ENCODE results near the gene POLR1E. TPM values are rescaled to one million over a fixed set of nuclear protein-coding genes. Genes with fewer than 3 reads are reported as not detected.
A peak's percentile ranks its signal among the peaks of the same experiment; 100 is the strongest.
"Not testable (repeated sequence)": the region's sequence is repeated elsewhere in the genome, so short reads cannot be mapped to it uniquely, and the experiment has no call there.

Gene POLR1E
- total RNA-seq, 1 donor from 2014 or later, result 27.0 TPM

DNA sequence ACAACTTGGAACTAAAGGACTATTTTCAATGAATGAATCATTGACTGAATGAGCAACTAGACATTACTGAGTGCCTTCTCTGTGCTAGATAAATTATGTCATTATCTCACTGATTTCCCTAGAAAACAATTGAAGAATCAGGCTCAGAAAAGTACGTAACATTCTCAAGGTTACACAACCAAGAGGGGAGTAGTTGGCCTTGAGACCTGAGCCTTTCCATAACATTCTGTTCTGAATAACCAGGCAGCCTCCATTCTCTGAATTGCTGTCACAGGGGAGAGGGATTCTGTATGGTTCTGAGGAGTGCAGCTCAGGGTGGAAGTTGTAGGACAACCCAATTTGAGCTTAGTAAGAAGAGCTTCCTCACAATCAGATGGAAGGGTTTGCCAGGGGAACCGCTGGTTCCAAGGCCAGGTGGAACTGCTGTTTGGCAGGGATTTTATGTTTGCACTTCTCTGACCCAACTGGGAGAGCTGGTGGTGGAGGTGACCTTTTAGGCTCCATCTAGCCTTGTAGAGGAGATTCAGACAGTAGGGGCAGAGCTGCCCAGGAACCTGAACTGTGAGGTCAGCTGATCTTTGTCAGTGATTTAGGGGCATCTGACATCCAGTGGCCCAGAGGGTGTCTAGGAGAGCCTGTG lies 16.3 kb downstream of the POLR1E start:
- DNase-seq (ENCODE audit: low read depth), result no peak

DNA sequence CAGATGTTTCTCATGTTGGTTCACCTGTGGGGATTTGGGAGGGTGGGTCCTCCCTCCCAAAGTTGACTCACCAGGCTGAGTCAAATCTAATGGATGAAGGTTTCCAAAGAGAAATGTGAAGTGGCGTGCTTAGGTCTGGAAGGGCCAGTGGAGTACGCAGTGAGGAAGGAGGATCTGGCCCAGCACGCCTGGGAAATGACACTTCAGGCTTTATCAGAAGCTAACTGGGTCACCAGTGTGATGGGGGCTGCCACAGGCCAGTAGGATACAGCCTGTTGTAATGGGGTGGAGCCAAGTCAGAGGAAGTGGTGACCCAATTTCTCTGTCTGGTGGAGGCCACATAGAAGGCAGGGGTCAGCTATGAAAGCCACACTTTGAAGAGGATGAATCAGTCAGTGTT lies 18.0 kb downstream of the POLR1E start:
- DNase-seq (ENCODE audit: low read depth), result no peak

DNA sequence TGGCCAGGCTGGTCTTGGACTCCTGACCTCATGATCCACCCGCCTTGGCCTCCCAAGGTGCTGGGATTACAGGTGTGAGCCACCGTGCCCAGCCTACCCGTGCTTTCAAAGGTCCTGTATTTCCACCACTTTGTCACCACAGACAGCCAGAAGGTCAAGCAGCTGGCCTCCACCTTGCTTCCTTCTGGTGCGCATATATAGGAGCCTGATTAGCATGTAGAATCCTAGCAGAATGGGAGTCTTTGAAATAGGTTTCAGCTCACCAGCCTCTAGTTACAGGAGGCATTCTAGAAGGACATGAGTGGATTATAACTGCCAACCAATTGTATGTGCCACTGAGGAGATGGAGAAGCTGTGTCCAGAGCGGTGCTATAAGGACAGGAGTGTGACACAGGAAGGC lies 18.9 kb downstream of the POLR1E start:
- DNase-seq (ENCODE audit: low read depth), result no peak

DNA sequence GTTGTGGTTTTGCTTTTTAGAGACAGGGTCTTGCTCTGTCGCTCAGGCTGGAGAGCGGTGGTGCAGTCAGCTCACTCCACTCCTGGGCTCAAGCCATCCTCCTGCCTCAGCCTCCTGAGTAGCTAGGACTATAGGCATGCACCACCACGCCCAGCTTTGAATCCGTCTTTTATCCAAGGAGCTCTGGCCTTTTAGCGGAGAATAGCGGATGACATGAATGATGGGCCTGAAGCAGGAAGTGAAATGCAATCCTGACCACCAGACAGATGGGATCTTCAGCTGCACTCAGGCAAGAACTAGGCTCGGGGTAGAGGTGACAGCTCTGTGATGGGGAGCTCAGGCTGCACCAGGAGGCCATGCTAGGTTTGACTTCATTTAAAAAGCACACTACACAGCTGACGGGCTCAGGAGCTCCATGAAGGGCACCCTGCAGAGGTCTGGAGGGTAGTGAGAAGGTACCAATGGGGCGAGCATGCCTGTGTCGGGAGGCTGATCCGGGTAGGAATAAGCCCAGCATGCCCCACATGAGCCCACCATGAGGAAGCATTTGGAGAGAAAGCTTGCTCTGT lies 21.9 kb downstream of the POLR1E start:
- DNase-seq (ENCODE audit: low read depth), result no peak

DNA sequence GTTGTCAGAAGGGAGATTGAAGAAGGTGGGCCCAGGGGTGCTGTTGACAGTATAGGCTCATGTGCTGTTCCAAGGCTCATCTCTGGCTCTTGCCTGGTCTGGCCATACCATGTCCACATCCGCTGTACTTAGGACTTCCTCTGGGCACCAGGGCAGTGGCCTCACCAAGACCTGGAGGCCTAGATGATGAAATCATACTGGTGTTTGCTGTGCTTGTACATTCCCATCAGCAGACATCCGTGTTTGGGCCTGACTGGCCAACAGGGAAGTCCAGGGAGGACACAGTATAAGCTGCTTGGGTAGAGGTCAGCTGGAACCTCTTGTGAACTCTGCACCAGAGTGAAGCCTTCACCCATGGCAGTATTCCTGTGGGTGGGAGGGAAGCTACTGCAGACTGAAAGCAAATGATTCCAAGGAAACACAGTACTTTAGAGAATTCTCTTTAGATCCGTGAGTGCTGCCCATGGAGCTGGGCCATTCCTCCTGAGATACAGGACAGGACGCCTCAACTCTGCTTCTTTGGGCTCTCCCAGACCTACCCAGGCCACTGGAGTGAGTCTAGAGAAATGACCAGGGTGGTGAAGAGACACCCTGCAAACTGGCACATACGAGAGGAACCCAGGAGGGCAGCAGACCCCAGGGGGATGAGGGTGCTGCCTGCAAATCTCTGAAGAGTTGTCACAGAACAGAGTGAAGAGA lies 22.5 kb downstream of the POLR1E start:
- DNase-seq (ENCODE audit: low read depth), result peak; percentile 37

DNA sequence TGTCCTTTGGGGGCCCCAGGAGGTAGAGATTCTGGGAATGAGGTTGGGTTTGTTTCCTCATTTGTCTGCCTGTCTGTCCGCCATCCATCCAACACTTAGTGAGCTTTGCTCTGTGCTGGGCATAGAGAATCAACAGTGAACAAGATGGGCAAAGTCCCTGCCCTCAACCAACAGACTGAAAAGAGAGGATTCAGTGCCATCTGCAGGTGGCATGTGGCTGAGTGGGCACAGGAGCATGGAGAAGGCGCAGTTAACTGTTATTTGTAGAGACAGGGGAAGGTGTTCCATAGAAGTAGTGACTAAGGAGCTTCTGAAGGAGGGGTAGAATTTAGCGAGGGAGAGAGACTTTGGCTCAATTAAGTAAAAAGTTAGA lies 23.1 kb downstream of the POLR1E start:
- no peak for DNase-seq (ENCODE audit: low read depth)

DNA sequence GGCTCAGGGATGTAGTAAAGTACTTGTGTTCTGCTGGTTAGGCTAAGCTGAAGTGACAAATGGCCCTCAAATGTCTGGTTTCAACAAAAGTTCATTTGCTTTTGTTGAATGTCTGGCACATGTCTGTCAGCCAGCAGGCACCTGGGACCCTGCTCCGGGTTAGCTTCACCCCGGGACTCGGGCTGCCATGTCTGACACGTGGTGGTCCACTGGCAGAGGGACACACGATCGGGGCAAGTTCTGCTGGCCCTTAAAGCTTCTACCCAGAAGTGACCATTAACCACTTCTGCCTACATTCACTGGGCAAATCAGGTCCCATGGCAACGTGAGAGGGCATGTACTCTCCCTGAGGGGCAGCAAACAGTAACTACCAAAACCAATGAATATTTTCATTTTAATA lies 23.8 kb downstream of the POLR1E start:
- no peak for DNase-seq (ENCODE audit: low read depth)

DNA sequence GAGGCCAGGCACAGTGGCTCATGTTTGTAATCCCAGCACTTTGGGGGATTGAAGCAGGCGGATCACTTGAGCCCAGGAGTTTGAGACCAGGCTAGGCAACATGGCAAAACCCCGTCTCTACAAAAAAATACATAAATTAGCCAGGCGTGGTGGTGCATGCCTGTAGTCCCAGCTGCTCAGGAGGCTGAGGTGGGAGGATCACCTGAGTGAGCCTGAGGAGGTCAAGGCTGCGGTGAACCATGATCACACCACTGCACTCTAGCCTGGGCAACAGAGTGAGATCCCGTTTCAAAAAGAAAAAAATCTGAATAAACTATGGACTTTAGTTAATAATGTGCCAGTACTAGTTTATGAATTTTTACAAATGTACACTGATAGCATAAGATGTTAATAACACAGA lies 24.3 kb downstream of the POLR1E start:
- not testable (repeated sequence) for DNase-seq (ENCODE audit: low read depth)

DNA sequence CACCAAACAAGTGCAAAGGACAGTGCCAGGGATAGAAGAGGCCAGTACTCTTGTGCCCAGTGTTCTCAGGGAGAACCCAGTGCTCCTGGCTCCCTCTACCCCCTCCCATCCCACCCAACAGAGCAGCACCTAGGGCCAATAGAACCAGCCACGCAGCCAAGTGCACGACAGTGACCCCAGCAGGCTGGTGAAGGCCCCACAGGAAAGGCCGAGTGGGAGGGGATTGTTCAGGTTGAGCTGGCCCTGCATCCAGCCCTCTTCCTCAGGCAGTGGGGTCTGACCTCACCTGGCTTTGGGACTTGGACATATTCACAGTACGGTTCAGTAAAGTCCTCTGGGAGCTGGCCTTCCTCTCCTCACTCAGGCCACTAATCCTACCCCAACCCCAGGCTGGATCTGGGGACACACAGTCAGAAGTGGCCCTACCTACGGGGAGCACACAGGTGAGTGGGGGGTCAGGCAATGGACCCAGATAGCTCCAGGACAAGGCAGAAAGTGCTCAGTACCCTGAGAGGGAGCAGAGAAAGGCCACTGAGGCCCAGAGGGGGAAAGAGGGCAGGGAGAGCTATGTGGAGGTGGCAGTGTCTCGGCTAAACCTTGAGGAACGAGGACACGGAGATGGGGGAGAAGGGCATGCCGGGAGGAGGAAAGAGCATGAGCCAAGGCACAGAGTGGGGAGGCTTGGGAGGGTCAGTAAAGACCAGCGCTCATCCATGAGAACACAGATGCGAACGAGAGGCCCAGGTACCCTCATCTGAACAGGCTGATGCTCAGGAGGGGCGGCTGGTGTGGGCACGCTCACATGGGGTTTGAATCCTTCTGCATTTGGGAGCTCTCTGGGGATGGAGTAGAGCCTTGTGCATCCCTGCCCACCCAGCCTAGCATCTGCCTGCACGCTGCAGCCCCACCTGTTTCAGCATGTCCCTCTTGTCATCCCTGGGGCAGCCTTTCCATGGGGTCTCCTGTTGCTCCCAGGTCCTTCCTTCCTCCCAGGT lies 25.6 kb downstream of the POLR1E start:
- DNase-seq (ENCODE audit: low read depth), result no peak

DNA sequence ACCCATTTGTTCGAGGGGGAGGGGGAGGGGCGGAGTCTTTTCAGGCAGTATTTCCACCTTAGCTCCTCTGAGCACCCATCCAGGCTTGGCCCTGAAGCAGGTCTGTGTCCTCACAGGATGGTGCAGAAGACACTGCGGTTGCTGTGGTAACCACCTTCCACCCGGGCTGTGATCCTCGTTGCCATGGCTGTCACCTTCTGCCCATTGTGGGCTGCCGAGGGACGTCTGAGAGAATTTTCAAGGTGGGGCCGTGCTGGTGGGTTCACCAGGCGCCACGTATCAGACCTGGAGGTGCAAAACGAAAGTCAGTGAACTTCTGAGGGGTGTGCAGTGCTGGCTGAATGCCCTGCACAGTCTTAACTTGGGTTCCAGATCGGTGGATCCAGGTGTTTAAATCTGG lies 26.7 kb downstream of the POLR1E start:
- DNase-seq (ENCODE audit: low read depth), result no peak

DNA sequence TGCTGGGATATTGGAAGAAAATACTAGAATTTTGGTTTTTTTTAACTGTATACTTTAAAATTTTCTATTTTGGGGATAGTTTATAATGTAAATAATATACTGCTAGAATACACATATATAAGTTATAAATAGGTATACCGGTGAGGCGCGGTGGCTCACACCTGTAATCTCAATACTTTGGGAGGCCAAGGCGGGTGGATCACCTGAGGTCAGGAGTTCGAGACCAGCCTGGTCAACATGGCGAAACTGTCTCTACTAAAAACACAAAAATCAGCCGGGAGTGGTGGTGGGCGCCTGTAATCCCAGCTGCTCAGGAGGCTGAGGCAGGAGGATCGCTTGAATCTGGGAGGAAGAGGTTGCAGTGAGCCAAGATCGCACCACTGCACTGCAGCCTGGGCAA lies 28.7 kb downstream of the POLR1E start:
- not testable (repeated sequence) for DNase-seq (ENCODE audit: low read depth)

DNA sequence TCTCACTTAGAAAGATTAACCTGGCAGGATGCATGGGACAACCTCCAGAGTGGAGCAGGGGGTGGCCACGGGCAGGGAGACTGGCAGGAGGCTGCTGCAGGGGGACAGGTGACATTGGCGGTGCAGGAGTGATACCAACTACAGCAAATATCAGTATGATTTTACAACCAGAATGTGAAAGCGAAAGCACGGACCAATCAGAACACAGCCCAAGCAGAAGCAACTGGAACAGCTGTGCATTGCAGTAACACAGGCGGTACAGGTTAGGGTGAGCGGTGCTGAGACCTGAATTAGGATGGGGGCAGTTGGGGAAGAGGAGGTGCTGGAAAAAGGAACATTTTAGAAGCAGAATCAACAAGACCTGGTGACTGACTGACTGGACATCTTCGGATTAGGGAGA lies 29.3 kb downstream of the POLR1E start:
- DNase-seq (ENCODE audit: low read depth), result no peak

DNA sequence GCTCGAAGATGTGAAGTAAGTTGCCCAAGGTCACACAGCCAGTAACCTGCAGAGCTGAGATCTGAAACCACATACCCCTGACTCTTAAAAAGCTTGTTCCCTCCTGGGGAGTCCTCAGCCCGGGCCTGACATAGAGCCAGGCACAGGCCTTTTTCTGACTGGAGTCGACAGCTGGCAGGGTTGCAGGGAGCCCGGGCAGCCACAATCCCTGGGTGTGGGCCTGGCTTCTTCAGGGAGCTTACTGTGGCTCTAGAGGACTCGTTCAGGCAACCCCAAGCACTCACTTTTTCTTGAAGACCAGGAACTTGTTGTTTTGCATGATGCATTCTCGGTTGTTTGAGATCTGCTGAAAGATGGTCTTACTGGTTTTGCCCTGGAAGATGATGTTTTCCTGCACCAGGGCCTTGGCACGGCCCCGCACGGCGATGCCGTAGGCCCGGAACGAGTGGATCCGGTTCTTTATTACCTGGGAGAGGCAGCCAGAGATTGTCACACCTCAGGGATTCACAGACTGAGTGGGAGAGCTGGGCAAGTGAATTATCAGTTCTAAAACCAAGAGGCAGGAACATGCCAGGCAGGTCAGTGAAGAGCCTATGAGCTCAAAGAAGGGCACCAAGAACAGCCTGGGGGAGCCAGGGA lies 30.0 kb downstream of the POLR1E start:
- no peak for DNase-seq (ENCODE audit: low read depth)

DNA sequence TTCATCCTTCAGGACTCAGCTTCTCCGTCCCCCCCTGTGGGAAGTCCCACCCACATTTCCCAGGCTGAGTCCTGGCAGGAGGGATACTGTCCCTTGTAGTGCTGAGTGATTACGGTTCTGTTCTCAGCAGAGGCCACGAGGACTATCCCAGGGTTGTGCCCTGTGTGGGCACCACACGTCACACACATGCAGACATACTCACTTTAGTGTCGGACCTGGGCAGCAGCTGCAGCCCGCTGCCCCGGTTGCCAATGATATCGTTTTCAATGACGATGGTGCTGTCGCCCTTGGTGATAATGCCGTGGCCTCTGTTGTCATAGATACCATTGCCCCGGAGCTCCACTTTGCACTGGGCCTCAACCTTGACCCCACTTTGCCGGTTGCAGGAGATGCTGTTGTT lies 32.2 kb downstream of the POLR1E start:
- no peak for DNase-seq (ENCODE audit: low read depth)

DNA sequence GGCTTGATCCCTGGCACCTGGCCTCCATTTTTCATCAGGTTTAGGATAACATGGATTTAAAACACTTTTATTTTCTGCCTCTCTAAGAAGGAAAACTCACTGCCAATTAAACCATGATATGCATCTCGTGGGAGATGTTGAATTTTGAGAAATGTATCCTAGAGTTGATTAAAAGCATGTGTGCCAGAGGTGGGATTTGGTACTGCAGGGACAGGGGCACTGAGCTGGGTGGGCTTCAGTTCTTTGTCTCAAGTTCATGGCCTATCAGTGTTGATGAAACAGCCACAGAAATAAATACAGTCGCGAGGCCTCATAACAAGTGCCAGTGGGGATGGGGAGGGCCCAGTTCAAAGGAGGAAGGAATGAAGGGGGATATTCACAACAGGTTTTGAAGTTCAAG lies 34.9 kb downstream of the POLR1E start:
- DNase-seq (ENCODE audit: low read depth), result no peak

DNA sequence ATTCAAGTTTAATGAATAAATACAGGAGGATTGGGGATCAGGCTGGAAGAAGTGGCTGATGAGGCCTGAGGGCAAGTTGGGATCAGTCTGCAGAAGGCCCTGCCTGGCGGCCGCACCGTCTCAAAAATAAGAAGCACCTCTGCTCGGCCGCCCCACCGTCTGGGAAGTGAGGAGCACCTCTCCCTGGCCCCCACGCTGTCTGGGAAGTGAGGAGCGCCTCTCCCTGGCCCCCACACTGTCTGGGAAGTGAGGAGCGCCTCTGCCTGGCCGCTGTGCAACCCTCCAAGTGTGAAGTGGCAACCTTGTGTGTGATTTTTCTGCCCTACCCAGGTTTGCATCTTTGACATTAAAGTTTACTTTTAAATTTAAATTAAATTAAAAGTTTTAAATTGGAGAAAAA lies 35.4 kb downstream of the POLR1E start:
- DNase-seq (ENCODE audit: low read depth), result no peak

DNA sequence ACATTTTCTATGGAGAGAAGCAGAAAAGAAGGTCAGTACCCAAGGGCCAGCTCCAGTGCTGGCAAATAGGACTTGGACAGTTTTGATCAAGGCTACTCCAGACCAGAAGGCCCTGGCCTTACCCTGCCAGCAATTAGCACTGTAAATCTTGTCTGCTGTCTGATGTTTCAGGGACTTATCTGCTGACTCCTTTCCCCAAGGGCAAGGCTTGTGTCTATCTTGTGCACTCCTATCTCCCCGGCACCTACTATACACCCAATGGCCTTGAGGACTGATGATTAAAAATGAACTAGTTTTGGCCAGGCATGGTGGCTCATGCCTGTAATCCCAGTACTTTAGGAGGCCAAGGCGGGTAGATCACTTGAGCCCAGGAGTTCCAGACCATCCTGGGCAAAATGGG lies 37.2 kb downstream of the POLR1E start:
- DNase-seq (ENCODE audit: low read depth), result no peak

DNA sequence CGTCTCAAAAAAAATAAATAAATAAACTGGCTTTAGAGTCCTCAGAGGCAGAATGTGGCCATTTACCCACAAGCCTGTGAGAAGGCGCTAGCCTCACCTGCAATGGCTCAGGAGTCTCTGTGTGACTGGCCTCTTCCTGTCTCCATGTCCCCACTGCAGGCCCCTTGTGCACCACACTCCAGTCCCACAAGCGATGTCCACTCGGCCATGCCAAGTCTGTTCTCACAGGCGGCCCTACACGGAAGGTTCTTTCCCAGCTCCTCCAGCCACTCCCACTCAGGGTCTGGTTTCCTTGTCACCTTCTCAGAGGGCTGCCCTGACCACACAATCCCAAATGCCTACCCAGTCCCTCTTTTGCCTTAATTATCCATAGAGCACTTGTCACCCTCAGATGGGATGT lies 38.2 kb downstream of the POLR1E start:
- no peak for DNase-seq (ENCODE audit: low read depth)

DNA sequence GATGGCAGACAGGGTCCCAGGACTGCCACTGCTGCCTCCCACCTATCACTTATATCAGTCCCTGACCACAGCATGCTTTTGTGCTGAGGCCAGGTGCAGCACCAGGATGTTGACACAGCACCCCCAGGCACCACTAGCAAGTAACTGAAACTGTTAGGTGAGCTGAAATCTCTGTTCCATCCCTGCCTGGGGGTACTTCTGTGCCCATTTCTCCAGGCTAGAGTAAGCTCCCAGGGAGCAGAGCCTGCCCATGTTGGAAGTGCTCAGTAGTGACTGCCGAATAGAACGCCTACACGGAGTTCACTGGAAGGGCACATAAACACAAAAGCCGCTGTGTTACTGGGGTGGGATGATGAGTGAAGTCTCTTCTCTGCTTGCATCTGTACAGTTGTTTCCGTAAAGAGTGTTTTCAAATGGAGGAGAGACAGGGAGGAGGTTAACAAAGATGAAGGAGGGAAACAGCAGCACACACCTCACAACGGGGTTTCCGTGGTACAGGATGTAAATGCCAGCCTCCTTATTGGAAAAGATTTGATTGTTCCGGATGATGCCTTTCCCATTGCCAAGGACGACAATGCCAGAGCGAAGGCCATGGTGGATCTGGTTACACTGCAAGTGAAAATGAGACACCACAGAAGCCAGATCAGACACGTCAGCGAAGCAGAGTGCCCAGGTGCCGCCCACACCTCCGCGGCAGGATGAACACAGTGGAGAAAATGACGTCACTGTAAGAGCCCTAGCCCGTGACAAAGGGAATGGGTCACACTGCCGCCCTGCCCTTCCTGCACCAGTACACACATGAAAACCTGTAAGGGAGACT lies 43.1 kb downstream of the POLR1E start:
- peak; percentile 13 for DNase-seq (ENCODE audit: low read depth)

DNA sequence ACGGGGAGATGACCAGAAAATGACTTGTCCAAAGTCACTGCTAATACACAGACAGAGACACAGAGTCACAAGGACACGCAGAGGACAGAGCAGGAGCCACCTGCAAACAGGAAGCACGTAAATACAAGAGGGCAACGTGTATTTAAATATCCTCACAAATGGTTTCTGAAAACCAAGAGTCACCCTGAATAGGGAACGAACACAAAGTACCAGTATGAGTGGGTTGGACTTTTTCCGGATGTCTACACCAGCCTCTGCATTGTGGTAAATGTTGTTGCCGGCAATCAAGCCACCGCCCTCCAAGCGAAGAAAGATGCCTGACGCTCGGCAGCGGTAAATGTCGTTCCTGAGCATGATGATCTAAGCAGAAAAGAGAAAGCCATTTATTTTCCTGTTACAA lies 46.0 kb downstream of the POLR1E start:
- no peak for DNase-seq (ENCODE audit: low read depth)

DNA sequence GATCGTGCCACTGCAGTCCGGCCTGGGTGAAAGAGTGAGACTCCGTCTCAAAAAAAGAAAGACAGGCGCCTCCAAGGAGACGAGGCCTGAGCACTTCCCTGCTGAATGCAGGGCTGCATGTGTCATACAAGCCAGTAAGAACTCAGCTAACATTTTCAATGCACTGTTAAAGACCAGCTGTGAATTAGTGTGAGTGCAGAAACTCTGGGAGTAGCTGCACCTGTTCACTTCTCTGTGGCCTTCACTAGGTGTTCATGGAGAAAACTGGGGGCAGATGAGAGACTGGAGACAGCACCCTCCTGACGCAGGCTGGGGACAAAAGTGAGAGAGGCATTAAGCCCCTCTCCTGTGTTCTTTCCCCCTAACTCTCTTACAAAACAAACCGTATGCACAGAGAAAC lies 48.7 kb downstream of the POLR1E start:
- DNase-seq (ENCODE audit: low read depth), result no peak

Measured in renal cortical epithelial cell (primary cell).